Small intestine (tissue), 7 donors: ENCODE results near the gene TMEM117. TPM values are rescaled to one million over a fixed set of nuclear protein-coding genes. Genes with fewer than 3 reads are reported as not detected.
"Not testable (repeated sequence)": the region's sequence is repeated elsewhere in the genome, so short reads cannot be mapped to it uniquely, and the experiment has no call there.

ENCODE experiments used
- DNase-seq, 2 donors: peaks; one replicate each; pipeline versions ENCODE4 v3.0.0 to v3.0.0-alpha.2; 2013
- FAIRE-seq: peaks from 2 replicates; lab custom pipeline; 2012; peaks lifted over from hg19 to GRCh38; lab: Jason Lieb, UNC
- H3K27ac ChIP-seq, 3 donors: one replicate each; pipeline ENCODE4 v1.5.1; 2013; ENCODE audit warnings: low read length in 2 of 3, mild to moderate bottlenecking in 2 of 3, control low read depth in 1 of 3, inconsistent platforms in 1 of 3, low read depth in 1 of 3, moderate library complexity in 1 of 3
- H3K27me3 ChIP-seq, 3 donors: one replicate each; pipeline ENCODE4 v1.6.1; 2013; ENCODE audit warnings: low read length in 3 of 3, inconsistent platforms in 1 of 3; ENCODE audit not compliant: control insufficient read depth in 3 of 3, insufficient read depth in 3 of 3
- H3K36me3 ChIP-seq, 3 donors: one replicate each; pipeline ENCODE4 v1.6.1; 2013; ENCODE audit warnings: low read length in 3 of 3, inconsistent platforms in 1 of 3, low read depth in 1 of 3, mild to moderate bottlenecking in 1 of 3, moderate library complexity in 1 of 3; ENCODE audit not compliant: control insufficient read depth in 3 of 3, insufficient read depth in 2 of 3
- H3K4me1 ChIP-seq, 3 donors: one replicate each; pipeline ENCODE4 v1.6.1; 2013; ENCODE audit warnings: low read length in 2 of 3, inconsistent platforms in 1 of 3, low read depth in 1 of 3, mild to moderate bottlenecking in 1 of 3, moderate library complexity in 1 of 3; ENCODE audit not compliant: control insufficient read depth in 3 of 3, insufficient read depth in 2 of 3
- H3K4me3 ChIP-seq, 3 donors: one replicate each; pipeline ENCODE4 v1.5.1; 2013; ENCODE audit warnings: low read length in 3 of 3, control low read depth in 1 of 3, inconsistent platforms in 1 of 3, low read depth in 1 of 3, mild to moderate bottlenecking in 1 of 3, moderate library complexity in 1 of 3
- H3K9me3 ChIP-seq, 2 donors: one replicate each; pipeline ENCODE4 v1.6.1; 2013; ENCODE audit warnings: low read depth in 1 of 2, low read length in 1 of 2; ENCODE audit not compliant: control insufficient read depth in 2 of 2, insufficient read depth in 1 of 2
- WGBS, 3 donors: extraction: QIAGEN DNeasy Blood & Tissue Kit; methylation state at CpG; one replicate each; pipeline ENCODE4 v1.1.7; 2013; 5-methylcytosine and 5-hydroxymethylcytosine counted together
- polyA plus RNA-seq, 4 donors: library from polyadenylated mRNA; stranded (reverse) in 3 of 4; unstranded in 1 of 4; fragments of 200-250 nt in 3 of 4; fragments of 120-200 nt in 1 of 4; gene quantifications; one replicate each; pipeline versions ENCODE4 v1.2.1 to v1.2.3, GENCODE V29; 2013
- donor health status: healthy with polysubstance abuse.
- donor health status: control.
- donor health status: control.
- donor health status: Bipolar disorder and iron deficiency.
- donor health status: healthy.

Gene TMEM117
- polyA plus RNA-seq, 4 donors: 6.3 to 14.3 (median 13.8) TPM

DNA sequence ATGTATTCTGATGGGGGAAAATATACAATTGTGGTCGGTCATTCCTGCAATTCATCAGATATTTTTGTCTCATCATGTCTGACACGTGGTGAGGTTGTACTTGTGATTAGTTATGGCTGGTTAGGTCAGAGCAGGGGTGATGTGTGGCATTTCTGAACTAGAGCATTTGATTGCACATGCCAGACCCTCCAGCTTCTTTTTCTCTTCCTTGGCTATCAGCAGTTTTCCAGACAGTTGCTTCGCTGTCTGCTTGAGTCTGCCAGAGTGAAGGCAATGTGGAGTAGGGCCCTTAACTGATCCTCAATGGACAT lies 25.9 kb downstream of the TMEM117 start:
- no peak for FAIRE-seq
- no peaks in the 10 kb centered on the region for H3K9me3 ChIP-seq
- 79 to 93% (median 89%) methylated on average over 3 of the region's 3 CpGs for WGBS, 3 donors

DNA sequence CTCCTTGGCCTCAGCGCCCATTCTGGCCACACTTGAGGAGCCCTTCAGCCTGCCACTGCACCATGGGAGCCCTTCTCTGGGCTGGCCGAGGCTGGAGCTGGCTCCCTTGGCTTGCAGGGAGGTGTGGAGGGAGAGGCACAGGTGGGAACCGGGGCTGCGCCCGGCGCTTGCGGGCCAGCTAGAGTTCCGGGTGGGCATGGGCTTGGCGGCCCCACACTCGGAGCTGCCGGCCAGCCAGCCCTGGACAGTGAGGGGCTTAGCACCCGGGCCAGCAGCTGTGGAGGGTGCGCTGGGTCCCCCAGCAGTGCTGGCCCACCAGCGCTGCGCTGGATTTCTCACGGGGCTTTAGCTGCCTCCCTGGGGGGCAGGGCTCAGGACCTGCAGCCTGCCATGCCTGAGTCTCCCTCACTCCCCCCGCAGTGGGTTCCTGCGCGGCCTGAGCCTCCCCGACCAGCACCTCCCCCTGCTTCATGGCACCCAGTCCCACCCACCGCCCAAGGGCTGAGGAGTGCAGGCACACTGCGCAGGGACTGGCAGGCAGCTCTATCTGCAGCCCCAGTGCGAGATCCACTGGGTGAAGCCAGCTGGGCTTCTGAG lies 28.0 kb downstream of the TMEM117 start:
- H3K27ac ChIP-seq: no peak overlapping the region
- H3K36me3 ChIP-seq: peaks cover 0 to 10% (median 0%) of the 10 kb centered on the region in 3 donors
- FAIRE-seq (no peak), DNase-seq (no peak)
- peaks cover 0 to 10% (median 0%) of the 10 kb centered on the region in 3 donors for H3K4me1 ChIP-seq
- no peak overlapping the region for H3K4me3 ChIP-seq
- H3K9me3 ChIP-seq: no peaks in the 10 kb centered on the region
- 97 to 99% (median 99%) methylated on average over 17 to 23 of the region's 23 CpGs for WGBS, 3 donors
- no peaks in the 10 kb centered on the region for H3K27me3 ChIP-seq

More for the DNA sequence above, 25.9 kb downstream of the TMEM117 start:
- H3K36me3 ChIP-seq: peaks cover 0 to 10% (median 0%) of the 10 kb centered on the region in 3 donors
- no peak overlapping the region for H3K4me3 ChIP-seq
- no peak for DNase-seq
- H3K27me3 ChIP-seq: no peaks in the 10 kb centered on the region
- H3K4me1 ChIP-seq: peaks cover 0 to 10% (median 0%) of the 10 kb centered on the region in 3 donors
- no peak overlapping the region for H3K27ac ChIP-seq

DNA sequence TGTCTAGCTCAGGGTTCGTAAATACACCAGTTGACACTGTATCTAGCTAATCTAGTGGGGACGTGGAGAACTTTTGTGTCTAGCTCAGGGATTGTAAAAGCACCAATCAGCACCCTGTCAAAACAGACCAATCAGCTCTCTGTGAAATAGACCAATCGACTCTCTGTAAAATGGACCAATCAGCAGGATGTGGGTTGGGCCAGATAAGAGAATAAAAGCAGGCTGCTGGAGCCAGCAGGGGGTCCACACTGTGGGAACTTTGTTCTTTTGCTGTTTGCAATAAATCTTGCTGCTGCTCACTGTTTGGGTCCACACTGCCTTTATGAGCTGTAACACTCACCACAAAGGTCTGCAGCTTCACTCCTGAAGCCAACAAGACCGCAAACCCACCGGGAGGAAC lies 28.7 kb downstream of the TMEM117 start:
- 95 to 97% (median 97%) methylated on average over 5 of the region's 5 CpGs for WGBS, 3 donors
- FAIRE-seq: not testable (repeated sequence)

DNA sequence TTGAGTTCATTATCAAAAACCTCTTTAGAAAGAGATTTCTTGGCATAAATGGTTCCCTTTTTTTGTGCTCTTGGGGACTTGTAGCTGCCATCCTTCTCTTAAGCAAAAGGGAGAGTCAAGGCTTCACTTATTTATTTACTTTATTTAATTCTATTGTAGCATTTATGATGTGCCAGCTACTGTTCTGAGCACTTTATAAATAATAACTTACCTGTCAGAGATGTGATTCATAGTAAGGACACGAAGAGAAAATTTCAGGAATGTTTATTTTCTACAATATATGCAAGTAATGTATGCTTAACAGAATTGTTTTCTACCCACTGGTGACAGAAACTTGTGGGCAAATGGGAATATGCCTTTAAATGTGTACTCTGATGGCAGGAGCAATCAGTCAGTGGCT lies 33.3 kb downstream of the TMEM117 start:
- no peaks in the 10 kb centered on the region for H3K4me1 ChIP-seq
- no peaks in the 10 kb centered on the region for H3K27me3 ChIP-seq
- H3K27ac ChIP-seq: no peak overlapping the region
- peaks cover 0 to 8% (median 0%) of the 10 kb centered on the region in 3 donors for H3K36me3 ChIP-seq
- no peak overlapping the region for H3K4me3 ChIP-seq
- FAIRE-seq (no peak), DNase-seq (no peak)
- 68 to 87% (median 69%) methylated on average over 1 of the region's 1 CpG for WGBS, 3 donors
- H3K9me3 ChIP-seq: no peaks in the 10 kb centered on the region

More for the DNA sequence above, 28.7 kb downstream of the TMEM117 start:
- not testable (repeated sequence) for H3K27ac ChIP-seq, H3K27me3 ChIP-seq, H3K9me3 ChIP-seq, H3K4me3 ChIP-seq, H3K4me1 ChIP-seq, DNase-seq
- H3K36me3 ChIP-seq: peaks cover 0 to 10% (median 0%) of the 10 kb centered on the region in 3 donors

DNA sequence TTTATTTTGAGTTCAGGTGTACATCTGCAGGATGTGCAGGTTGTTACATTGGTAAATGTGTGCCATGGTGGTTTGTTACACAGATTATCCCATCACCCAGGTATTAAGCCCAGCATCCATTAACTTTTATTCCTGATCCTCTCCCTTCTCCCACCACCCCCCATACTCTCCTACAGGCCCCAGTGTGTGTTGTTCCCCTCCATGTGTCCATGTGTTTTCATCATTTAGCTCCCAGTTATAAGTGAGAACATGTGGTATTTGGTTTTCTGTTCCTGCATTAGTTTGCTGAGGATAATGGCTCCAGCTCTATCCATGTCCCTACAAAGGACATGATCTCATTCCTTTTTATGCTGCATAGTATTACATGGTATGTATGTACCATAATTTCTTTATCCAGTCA lies 33.9 kb downstream of the TMEM117 start:
- H3K27ac ChIP-seq, H3K4me1 ChIP-seq, H3K36me3 ChIP-seq, H3K9me3 ChIP-seq, FAIRE-seq, H3K4me3 ChIP-seq, DNase-seq, H3K27me3 ChIP-seq: not testable (repeated sequence)

DNA sequence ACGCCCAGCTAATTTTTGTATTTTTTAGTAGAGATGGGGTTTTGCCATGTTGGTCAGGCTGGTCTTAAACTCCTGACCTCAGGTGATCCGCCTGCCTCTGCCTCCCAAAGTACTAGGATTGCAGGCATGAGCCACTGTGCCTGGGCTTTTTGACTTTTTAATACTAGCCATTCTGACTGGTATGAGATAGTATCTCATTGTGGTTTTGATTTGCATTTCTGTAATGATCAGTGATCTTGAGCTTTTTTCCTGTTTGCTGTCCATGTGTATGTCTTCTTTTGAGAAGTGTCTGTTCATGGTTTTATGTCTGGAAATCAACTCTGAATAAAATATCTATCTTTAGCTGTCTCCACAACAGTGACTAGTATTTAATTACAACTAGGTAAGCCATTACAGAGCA lies 35.4 kb downstream of the TMEM117 start:
- FAIRE-seq, H3K4me3 ChIP-seq, DNase-seq, H3K36me3 ChIP-seq, H3K27ac ChIP-seq, H3K27me3 ChIP-seq, H3K4me1 ChIP-seq, H3K9me3 ChIP-seq: not testable (repeated sequence)
- 91 to 96% (median 95%) methylated on average over 2 of the region's 2 CpGs for WGBS, 3 donors

DNA sequence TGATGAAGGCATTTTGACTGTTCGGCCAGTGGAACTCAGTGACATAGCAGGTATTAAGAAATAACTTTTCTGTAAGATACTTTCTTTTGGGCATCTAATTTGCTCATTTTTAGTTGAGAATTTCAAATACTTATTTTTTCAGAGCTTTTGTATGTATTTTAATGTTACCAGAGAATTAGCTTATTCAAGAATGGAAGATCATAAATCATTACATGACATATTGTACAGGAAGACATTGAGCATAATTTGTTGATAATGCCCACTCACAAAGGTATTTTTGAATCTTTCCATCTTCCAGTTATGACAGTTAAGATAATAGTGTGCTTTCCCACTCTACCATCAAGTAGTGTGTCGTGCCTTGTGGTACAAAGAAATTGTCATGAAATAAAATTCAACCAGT lies 36.5 kb downstream of the TMEM117 start:
- DNase-seq: no peak
- H3K4me3 ChIP-seq: no peak overlapping the region

DNA sequence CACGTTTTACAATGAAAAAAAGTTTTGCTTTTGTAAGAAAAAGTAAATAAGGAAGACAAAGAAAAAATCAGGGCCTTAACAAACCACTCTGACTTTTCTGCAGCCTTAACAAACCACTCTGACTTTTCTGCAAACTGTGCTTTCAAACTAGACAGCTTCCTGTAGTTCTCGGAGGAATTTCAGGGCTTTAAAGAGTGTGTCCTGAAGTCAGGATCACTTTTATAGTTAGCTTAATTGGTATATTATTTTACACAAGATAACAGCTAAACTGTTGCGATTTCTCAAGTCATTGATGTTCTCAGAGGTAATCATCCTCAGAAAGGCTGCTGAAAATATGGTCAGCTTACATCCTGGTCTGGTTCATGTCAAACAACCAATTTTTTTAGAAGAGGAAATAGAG lies 42.2 kb downstream of the TMEM117 start:
- DNase-seq: no peak
- Histone ChIP-seq H3K4me1 (no peaks in the 10 kb centered on the region), H3K27me3 (no peaks in the 10 kb centered on the region), H3K9me3 (no peaks in the 10 kb centered on the region), H3K36me3 (no peaks in the 10 kb centered on the region), H3K27ac (no peak overlapping the region), H3K4me3 (no peak overlapping the region)
- FAIRE-seq: no peak
- WGBS, 3 donors: 41 to 50% (median 46%) methylated on average over 3 of the region's 3 CpGs

More for the DNA sequence above, 36.5 kb downstream of the TMEM117 start:
- Histone ChIP-seq H3K27me3 (no peaks in the 10 kb centered on the region), H3K36me3 (no peaks in the 10 kb centered on the region), H3K4me1 (no peaks in the 10 kb centered on the region), H3K27ac (no peak overlapping the region), H3K9me3 (no peaks in the 10 kb centered on the region)
- FAIRE-seq: no peak
- WGBS, 3 donors: 88 to 91% (median 90%) methylated on average over 2 of the region's 2 CpGs

DNA sequence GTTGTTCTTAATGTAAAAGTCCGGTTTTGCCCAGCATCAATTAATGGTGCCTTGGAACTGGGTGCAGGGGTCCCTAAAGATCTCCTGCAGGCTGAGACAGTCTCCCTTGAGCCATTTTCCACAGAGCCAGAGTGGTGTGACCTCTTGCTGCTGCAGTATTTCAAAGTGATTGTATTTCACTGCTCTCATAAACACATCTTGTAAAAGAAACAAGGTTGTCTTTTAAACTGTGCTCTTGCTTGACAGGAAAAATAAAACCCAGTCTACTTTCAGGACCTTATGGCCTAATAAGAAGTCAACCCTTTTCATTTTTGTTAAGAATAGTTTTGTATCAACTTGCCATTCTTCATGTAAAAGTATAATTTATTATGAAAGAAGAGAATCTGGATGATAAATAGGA lies 44.7 kb downstream of the TMEM117 start:
- Histone ChIP-seq H3K4me1 (no peaks in the 10 kb centered on the region), H3K36me3 (no peaks in the 10 kb centered on the region), H3K9me3 (no peaks in the 10 kb centered on the region), H3K4me3 (no peak overlapping the region), H3K27ac (no peak overlapping the region), H3K27me3 (no peaks in the 10 kb centered on the region)
- DNase-seq: no peak
- no peak for FAIRE-seq
- 73 to 91% (median 80%) methylated on average over 1 of the region's 1 CpG for WGBS, 3 donors
